Esophagus (tissue), 2 donors: ENCODE results near the gene ADAMTS14. TPM values are rescaled to one million over a fixed set of nuclear protein-coding genes. Genes with fewer than 3 reads are reported as not detected.

Experiments used
- H3K27ac ChIP-seq, 2 donors: one replicate each; pipeline ENCODE4 v1.5.1; 2013; ENCODE audit warnings: low read depth in 2 of 2, mild to moderate bottlenecking in 2 of 2, inconsistent platforms in 1 of 2, low read length in 1 of 2, moderate library complexity in 1 of 2
- H3K27me3 ChIP-seq, 2 donors: one replicate each; pipeline ENCODE4 v1.6.1; 2013; ENCODE audit warnings: low read length in 2 of 2, control low read depth in 1 of 2, mild to moderate bottlenecking in 1 of 2; ENCODE audit not compliant: insufficient read depth in 2 of 2, control insufficient read depth in 1 of 2
- H3K36me3 ChIP-seq, 2 donors: one replicate each; pipeline ENCODE4 v1.6.1; 2013; ENCODE audit warnings: low read length in 1 of 2; ENCODE audit not compliant: control insufficient read depth in 2 of 2, insufficient read depth in 2 of 2
- H3K4me1 ChIP-seq, 2 donors: one replicate each; pipeline ENCODE4 v1.6.1; 2013; ENCODE audit warnings: low read length in 1 of 2; ENCODE audit not compliant: control insufficient read depth in 2 of 2, insufficient read depth in 2 of 2
- H3K4me3 ChIP-seq, 2 donors: one replicate each; pipeline ENCODE4 v1.5.1; 2013; ENCODE audit warnings: low read length in 2 of 2, mild to moderate bottlenecking in 2 of 2, low read depth in 1 of 2, moderate library complexity in 1 of 2
- H3K9me3 ChIP-seq, 2 donors: one replicate each; pipeline ENCODE4 v1.6.1; 2013; ENCODE audit warnings: mild to moderate bottlenecking in 2 of 2, low read depth in 1 of 2, low read length in 1 of 2, moderate library complexity in 1 of 2; ENCODE audit not compliant: control insufficient read depth in 2 of 2, insufficient read depth in 1 of 2
- WGBS, 2 donors: extraction: QIAGEN DNeasy Blood & Tissue Kit; methylation state at CpG; one replicate each; pipeline ENCODE4 v1.1.7; 2013; 5-methylcytosine and 5-hydroxymethylcytosine counted together
- polyA plus RNA-seq, 2 donors: library from polyadenylated mRNA; stranded (reverse); fragments of 200-250 nt; gene quantifications; one replicate each; pipeline ENCODE4 v1.2.3, GENCODE V29; 2013
- donor health status: healthy with polysubstance abuse.
- donor health status: Bipolar disorder and iron deficiency.

Gene ADAMTS14
- polyA plus RNA-seq, 2 donors = 0.59 to 2.2 TPM

DNA sequence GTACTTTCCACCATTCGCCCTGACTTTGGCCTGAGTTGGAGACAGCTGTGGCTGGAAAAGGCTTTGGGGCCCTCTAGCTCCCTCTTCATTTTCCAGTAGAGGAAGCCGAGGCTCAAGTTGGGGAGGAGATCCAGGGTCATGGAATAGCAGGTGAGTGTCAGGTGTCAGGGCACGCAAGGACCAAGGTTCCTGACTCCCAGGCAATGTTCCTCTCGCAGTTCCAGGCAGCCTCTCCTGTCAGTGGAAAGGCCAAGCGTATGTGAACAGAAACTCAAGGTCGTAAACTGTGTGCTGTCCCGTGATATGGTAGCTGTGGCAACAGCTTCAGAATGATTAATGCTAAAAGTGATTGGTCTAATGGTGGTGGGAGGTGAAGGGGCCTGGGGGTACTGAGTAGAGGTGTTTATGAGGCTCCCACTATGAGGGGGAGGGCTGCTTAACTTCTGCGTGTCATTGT lies 13.2 kb downstream of the ADAMTS14 start:
- Histone ChIP-seq H3K9me3 (no peaks in the 10 kb centered on the region), H3K4me3 (no peak overlapping the region), H3K27ac (no peak overlapping the region), H3K36me3 (no peaks in the 10 kb centered on the region), H3K4me1 (peaks cover 0 to 7% of the 10 kb centered on the region in 2 donors), H3K27me3 (no peaks in the 10 kb centered on the region)
- 77 to 81% methylated on average over 8 of the region's 8 CpGs for WGBS, 2 donors

DNA sequence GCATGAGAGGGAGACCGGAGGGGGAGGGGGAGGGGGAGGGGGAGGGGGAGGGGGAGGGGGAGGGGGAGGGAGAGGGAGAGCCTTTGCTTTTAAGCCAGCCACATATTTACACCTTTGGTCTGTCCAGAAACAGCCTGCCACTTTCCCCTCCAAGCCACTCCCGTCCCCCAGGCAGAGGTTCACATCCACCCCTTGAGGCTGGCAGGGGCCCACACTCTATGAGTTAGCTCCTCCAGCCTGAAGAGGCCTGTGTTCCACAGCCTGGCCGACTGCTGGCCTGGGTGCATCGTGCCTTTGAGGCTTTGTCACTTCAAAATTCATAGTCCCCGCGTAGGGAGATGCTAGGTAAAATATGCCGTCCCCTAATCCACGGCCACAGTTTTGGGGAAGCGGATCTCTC lies 16.5 kb downstream of the ADAMTS14 start:
- WGBS, 2 donors = 91% methylated on average over 8 of the region's 9 CpGs; no CpG with 5 or more reads in 1 of the 2 donors
- no peaks in the 10 kb centered on the region for H3K27me3 ChIP-seq
- no peak overlapping the region for H3K4me3 ChIP-seq
- H3K27ac ChIP-seq = no peak overlapping the region
- H3K9me3 ChIP-seq = no peaks in the 10 kb centered on the region
- H3K36me3 ChIP-seq = no peaks in the 10 kb centered on the region
- no peaks in the 10 kb centered on the region for H3K4me1 ChIP-seq

DNA sequence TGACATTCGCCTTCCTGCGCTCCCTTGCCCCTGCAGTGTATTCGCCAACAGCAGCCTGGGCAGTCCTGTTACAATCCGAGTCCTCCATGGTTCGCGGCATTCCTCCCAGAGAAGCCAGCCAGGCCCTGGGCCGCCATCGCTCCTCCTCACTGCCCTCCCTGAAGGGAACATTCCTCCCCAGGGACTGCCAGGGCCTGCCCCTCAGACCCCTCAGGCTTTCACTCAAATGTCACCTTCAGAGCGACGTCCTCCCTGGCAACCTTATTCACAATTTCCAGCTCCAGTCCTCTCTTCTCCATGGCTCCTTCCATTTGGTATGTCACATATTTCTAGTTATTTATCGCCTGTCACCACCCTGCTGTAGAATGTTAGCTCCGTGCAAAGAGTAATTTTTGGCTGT lies 17.4 kb downstream of the ADAMTS14 start:
- 97% methylated on average over 12 of the region's 12 CpGs; no CpG with 5 or more reads in 1 of the 2 donors for WGBS, 2 donors

GRCh38 chr10:70690589-70690988 lies 18.3 kb downstream of the ADAMTS14 start:
- no peak overlapping the region for H3K4me3 ChIP-seq
- H3K27ac ChIP-seq = no peak overlapping the region
- H3K27me3 ChIP-seq = no peaks in the 10 kb centered on the region
- no peaks in the 10 kb centered on the region for H3K36me3 ChIP-seq
- H3K4me1 ChIP-seq = no peaks in the 10 kb centered on the region
- WGBS, 2 donors = 72% methylated on average over 11 of the region's 11 CpGs; no CpG with 5 or more reads in 1 of the 2 donors
- H3K9me3 ChIP-seq = no peaks in the 10 kb centered on the region

More for the DNA sequence above, 17.4 kb downstream of the ADAMTS14 start:
- Histone ChIP-seq H3K4me3 (no peak overlapping the region), H3K4me1 (no peaks in the 10 kb centered on the region), H3K9me3 (no peaks in the 10 kb centered on the region), H3K36me3 (no peaks in the 10 kb centered on the region), H3K27ac (no peak overlapping the region), H3K27me3 (no peaks in the 10 kb centered on the region)

- H3K27ac ChIP-seq = no peak overlapping the region
- no peaks in the 10 kb centered on the region for H3K27me3 ChIP-seq
- H3K9me3 ChIP-seq = no peaks in the 10 kb centered on the region
- WGBS, 2 donors = 67 to 81% methylated on average over 6 of the region's 6 CpGs
- no peak overlapping the region for H3K4me3 ChIP-seq
- H3K36me3 ChIP-seq = no peaks in the 10 kb centered on the region
- H3K4me1 ChIP-seq = peaks cover 2 to 4% of the 10 kb centered on the region in 2 donors
Observed at GRCh38 chr10:70691611-70692010, 19.3 kb downstream of the ADAMTS14 start.

DNA sequence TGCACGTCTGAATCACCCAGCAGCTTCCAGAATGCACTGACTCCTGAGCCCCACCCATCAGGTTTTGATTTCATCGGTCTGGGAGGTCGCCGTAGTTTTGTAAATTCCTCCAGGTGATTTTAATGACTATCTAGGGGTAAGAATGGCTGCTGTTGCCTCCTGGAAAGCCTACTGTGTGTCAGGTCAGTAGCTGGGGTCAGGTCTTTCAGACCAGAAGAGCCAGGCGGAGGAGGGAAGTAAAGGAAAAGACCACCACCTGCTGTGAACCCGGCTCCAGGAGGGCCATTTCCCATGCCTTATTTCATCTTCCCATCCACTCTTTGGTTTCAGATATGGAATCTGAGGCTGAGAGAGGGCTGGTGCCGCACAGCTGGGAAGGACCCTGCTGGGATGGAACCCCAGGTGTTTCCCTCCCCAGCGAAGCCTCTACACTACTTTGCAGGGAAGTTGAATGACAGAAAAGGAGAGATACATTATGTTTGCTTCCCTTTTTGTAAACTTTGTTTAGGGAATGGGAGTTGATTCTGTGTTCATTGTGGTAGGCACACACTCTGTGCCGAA lies 19.8 kb downstream of the ADAMTS14 start:
- no peaks in the 10 kb centered on the region for H3K9me3 ChIP-seq
- no peak overlapping the region for H3K27ac ChIP-seq
- WGBS, 2 donors = 54 to 65% methylated on average over 9 of the region's 9 CpGs
- peaks cover 2 to 4% of the 10 kb centered on the region in 2 donors for H3K4me1 ChIP-seq
- H3K36me3 ChIP-seq = no peaks in the 10 kb centered on the region
- no peaks in the 10 kb centered on the region for H3K27me3 ChIP-seq
- no peak overlapping the region for H3K4me3 ChIP-seq

DNA sequence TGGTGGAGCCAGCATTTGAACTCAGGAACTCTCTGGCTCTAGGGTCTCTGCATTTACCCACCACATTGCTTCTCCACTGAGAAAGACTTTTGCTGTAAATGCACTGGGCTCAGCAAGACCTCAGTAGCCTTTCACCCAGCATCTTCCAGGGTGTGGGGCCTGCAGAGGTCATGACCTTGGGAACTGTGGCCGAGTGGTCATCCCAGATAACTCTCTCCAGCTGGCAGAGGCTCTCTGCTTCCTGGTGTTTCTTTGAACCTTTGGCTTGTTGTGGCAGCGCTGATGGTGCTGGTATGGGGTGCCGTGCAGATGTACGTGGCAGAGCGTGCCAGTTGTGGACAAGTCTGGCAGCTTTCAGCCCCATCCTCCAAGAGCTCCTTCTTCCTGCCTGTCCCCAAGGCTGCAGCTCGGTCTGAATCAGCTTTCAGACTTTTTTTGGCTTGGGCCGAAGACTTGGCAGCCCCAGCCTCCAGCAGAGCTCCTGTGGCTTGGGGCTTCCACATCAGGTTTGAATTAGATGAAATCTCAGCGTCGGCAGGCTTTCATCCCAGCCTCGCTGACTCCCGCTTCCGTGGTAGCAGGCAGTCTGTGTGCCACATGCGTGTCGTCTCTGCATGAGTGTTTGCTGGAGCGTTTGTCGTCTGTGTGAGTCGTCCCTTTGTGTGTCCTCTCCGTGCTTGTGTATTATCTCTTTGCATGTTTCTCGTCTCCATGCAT lies 21.5 kb downstream of the ADAMTS14 start:
- WGBS, 2 donors = 59 to 62% methylated on average over 19 of the region's 19 CpGs
- Histone ChIP-seq H3K4me1 (peaks cover 2 to 4% of the 10 kb centered on the region in 2 donors), H3K9me3 (no peaks in the 10 kb centered on the region), H3K4me3 (no peak overlapping the region), H3K36me3 (no peaks in the 10 kb centered on the region), H3K27ac (no peak overlapping the region), H3K27me3 (no peaks in the 10 kb centered on the region)

DNA sequence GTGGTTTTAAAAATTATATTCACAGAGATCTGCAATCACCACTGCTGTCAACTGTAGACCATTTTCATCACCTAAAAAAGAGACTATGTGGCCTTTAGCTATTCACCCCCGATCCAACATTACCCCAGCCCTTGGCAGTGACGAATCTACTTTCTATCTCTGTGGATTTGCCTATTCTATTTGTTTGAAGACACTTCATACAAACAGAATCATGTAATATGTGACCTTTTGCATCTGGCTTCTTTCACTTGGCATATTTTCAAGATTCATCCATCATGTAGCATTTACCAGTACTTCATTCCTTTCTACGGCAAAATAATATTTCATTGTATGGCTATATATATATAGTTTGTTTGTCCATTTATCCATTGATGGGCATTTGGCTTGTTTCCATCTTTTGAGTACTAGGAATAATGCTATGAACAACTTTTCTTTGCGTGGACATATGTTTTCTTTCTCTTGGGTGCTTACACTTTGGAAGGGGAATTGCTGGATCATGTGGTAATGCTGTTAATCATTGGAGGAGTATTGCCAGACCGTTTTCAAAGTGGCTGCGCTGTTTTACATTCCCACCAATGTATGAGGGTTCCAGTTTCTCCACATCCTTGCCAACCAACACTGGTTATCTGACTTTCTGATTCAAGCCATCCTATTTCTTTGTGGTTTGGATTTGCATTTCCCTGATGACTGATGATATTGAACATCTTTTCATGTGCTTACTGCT lies 22.3 kb downstream of the ADAMTS14 start:
- no peaks in the 10 kb centered on the region for H3K9me3 ChIP-seq
- peaks cover 3 to 8% of the 10 kb centered on the region in 2 donors for H3K4me1 ChIP-seq
- H3K4me3 ChIP-seq = no peak overlapping the region
- WGBS, 2 donors = 59 to 64% methylated on average over 6 of the region's 6 CpGs
- no peak overlapping the region for H3K27ac ChIP-seq
- no peaks in the 10 kb centered on the region for H3K27me3 ChIP-seq
- H3K36me3 ChIP-seq = no peaks in the 10 kb centered on the region

GRCh38 chr10:70695241-70696030 lies 23.1 kb downstream of the ADAMTS14 start:
- no peak overlapping the region for H3K27ac ChIP-seq
- no peaks in the 10 kb centered on the region for H3K36me3 ChIP-seq
- no peaks in the 10 kb centered on the region for H3K9me3 ChIP-seq
- H3K4me3 ChIP-seq = no peak overlapping the region
- WGBS, 2 donors = 67 to 72% methylated on average over 3 of the region's 3 CpGs
- no peaks in the 10 kb centered on the region for H3K27me3 ChIP-seq
- H3K4me1 ChIP-seq = peaks cover 5 to 14% of the 10 kb centered on the region in 2 donors
